Activated CD4-positive, alpha-beta T cell treated with anti-CD3 and anti-CD28 coated beads, Interleukin-2, amount 50 U/mL, for 24 hours (primary cell): ENCODE results near the gene RIC8B.

ENCODE experiments used
- DNase-seq, 2 donors: peaks; one replicate each; pipeline ENCODE4 v3.0.0-alpha.2; 2020; ENCODE audit warnings: low read depth in 1 of 2, low spot score in 1 of 2

The RIC8B gene

GRCh38 chr12:106757623-106758348 lies 16.7 kb upstream of the RIC8B start:
- no peak for DNase-seq

- no peak for DNase-seq
These were observed 16.0 kb upstream of the RIC8B start for GRCh38 chr12:106758349-106759110.

- no peak for DNase-seq
These were observed 14.8 kb upstream of the RIC8B start for GRCh38 chr12:106759526-106760183.

GRCh38 chr12:106760184-106760531 lies 14.3 kb upstream of the RIC8B start:
- no peak for DNase-seq

GRCh38 chr12:106764220-106764619 lies 10.3 kb upstream of the RIC8B start:
- no peak for DNase-seq

GRCh38 chr12:106764738-106765137 lies 9.7 kb upstream of the RIC8B start:
- DNase-seq, result no peak

- DNase-seq, result no peak
These were observed 8.1 kb upstream of the RIC8B start for GRCh38 chr12:106766393-106766826.

- DNase-seq, result no peak
These were observed 7.3 kb upstream of the RIC8B start for GRCh38 chr12:106767206-106767605.

- no peak for DNase-seq
These were observed 6.3 kb upstream of the RIC8B start for GRCh38 chr12:106767954-106768822.

- no peak for DNase-seq
These were observed 5.4 kb upstream of the RIC8B start for GRCh38 chr12:106769078-106769477.

GRCh38 chr12:106769546-106769945 lies 4.9 kb upstream of the RIC8B start:
- DNase-seq, result no peak

- DNase-seq, result no peak
These were observed 3.1 kb upstream of the RIC8B start for GRCh38 chr12:106771425-106771824.

- DNase-seq, result no peak
These were observed 1.0 kb upstream of the RIC8B start for GRCh38 chr12:106773286-106774004.

GRCh38 chr12:106774808-106775524 lies 484 bp downstream of the RIC8B start:
- no peak for DNase-seq

- DNase-seq, result no peak
These were observed 2.4 kb downstream of the RIC8B start for GRCh38 chr12:106776897-106777296.

GRCh38 chr12:106780010-106780631 lies 5.6 kb downstream of the RIC8B start:
- no peak for DNase-seq

GRCh38 chr12:106782619-106783018 lies 8.1 kb downstream of the RIC8B start:
- DNase-seq, result no peak

GRCh38 chr12:106783515-106783914 lies 9.0 kb downstream of the RIC8B start:
- no peak for DNase-seq

GRCh38 chr12:106790020-106790419 lies 15.5 kb downstream of the RIC8B start:
- no peak for DNase-seq
